CD14-positive monocyte (primary cell): ENCODE measurements around the gene AHI1. TPM values are rescaled to one million over a fixed set of nuclear protein-coding genes. Genes with fewer than 3 reads are reported as not detected.

Experiments used
- DNase-seq, 3 donors: peaks; one replicate each; pipeline ENCODE4 v3.0.0-alpha.2; 2011 to 2022
- H2AFZ ChIP-seq: 2 replicates; pipeline ENCODE4 v1.6.0; 2012; ENCODE audit warnings: mild to moderate bottlenecking, low read depth, low read length, inconsistent platforms; ENCODE audit not compliant: insufficient read depth, poor library complexity, severe bottlenecking
- H3K27ac ChIP-seq, 2 donors: 1 replicate in 1 of 2; 2 replicates in 1 of 2; pipeline ENCODE4 v1.5.1; 2012 to 2013; ENCODE audit warnings: low read length in 2 of 2, control low read depth in 1 of 2, inconsistent platforms in 1 of 2, low read depth in 1 of 2, mild to moderate bottlenecking in 1 of 2
- H3K27me3 ChIP-seq, 2 donors: one replicate each; pipeline versions ENCODE4 v1.6.0 to v1.6.1; 2011 to 2013; ENCODE audit warnings: low read length in 2 of 2; ENCODE audit not compliant: control insufficient read depth in 2 of 2, insufficient read depth in 2 of 2
- H3K36me3 ChIP-seq, 2 donors: replicated peaks in 1 of 2; 1 replicate in 1 of 2; 2 replicates in 1 of 2; pipeline versions ENCODE4 v1.5.1 to v1.6.1; 2012 to 2013; ENCODE audit warnings: low read length in 2 of 2, control low read depth in 1 of 2, inconsistent platforms in 1 of 2, mild to moderate bottlenecking in 1 of 2; ENCODE audit not compliant: insufficient read depth in 2 of 2, control insufficient read depth in 1 of 2
- H3K4me1 ChIP-seq, 2 donors: 1 replicate in 1 of 2; 2 replicates in 1 of 2; pipeline versions ENCODE4 v1.5.1 to v1.6.1; 2012 to 2013; ENCODE audit warnings: low read length in 2 of 2, control low read depth in 1 of 2, inconsistent platforms in 1 of 2, mild to moderate bottlenecking in 1 of 2, moderate library complexity in 1 of 2; ENCODE audit not compliant: insufficient read depth in 2 of 2, control insufficient read depth in 1 of 2
- H3K4me2 ChIP-seq: replicated peaks from 2 replicates; pipeline ENCODE3; 2012; ENCODE audit warnings: low read length, moderate library complexity, mild to moderate bottlenecking; ENCODE audit not compliant: poor library complexity, severe bottlenecking; ENCODE audit errors: extremely low read depth
- H3K4me3 ChIP-seq, 3 experiments: fragments of 200-600 bp in 1 of 3; sonication (generic) in 1 of 3; replicated peaks in 1 of 3; 1 replicate in 2 of 3; 2 replicates in 1 of 3; pipeline ENCODE4 v1.5.1; 2011 to 2013; ENCODE audit warnings: low read length in 3 of 3, mild to moderate bottlenecking in 3 of 3, control low read depth in 2 of 3, low read depth in 2 of 3, inconsistent platforms in 1 of 3, moderate library complexity in 1 of 3
- H3K79me2 ChIP-seq: 2 replicates; pipeline ENCODE4 v1.6.0; 2012; ENCODE audit warnings: mild to moderate bottlenecking, control low read depth, inconsistent platforms, low read length, moderate library complexity; ENCODE audit not compliant: insufficient read depth
- H3K9ac ChIP-seq: 2 replicates; pipeline ENCODE4 v1.6.0; 2017; ENCODE audit warnings: low read length, mild to moderate bottlenecking; ENCODE audit not compliant: insufficient read depth, poor library complexity, severe bottlenecking
- H3K9me3 ChIP-seq, 2 donors: replicated peaks in 1 of 2; 1 replicate in 1 of 2; 2 replicates in 1 of 2; pipeline versions ENCODE4 v1.5.1 to v1.6.1; 2012 to 2013; ENCODE audit warnings: low read length in 2 of 2, control low read depth in 1 of 2; ENCODE audit not compliant: control insufficient read depth in 1 of 2, insufficient read depth in 1 of 2
- H4K20me1 ChIP-seq: 2 replicates; pipeline ENCODE4 v1.6.0; 2012; ENCODE audit warnings: mild to moderate bottlenecking, low read length, control low read depth, moderate library complexity; ENCODE audit not compliant: insufficient read depth
- H3K27ac Mint-ChIP-seq, 7 donors: one replicate each; pipeline ENCODE4 v1.8.0; 2020; ENCODE audit warnings: mild to moderate bottlenecking in 7 of 7, mixed read lengths in 7 of 7, moderate library complexity in 6 of 7, inconsistent platforms in 2 of 7
- H3K27me3 Mint-ChIP-seq, 3 donors: one replicate each; pipeline ENCODE4 v1.8.0; 2021 to 2022; ENCODE audit warnings: low read depth in 3 of 3, mild to moderate bottlenecking in 3 of 3, mixed read lengths in 3 of 3, moderate library complexity in 3 of 3, inconsistent platforms in 1 of 3
- H3K36me3 Mint-ChIP-seq, 2 donors: one replicate each; pipeline ENCODE4 v1.8.0; 2020; ENCODE audit warnings: mixed read lengths in 2 of 2, inconsistent platforms in 1 of 2, mild to moderate bottlenecking in 1 of 2
- H3K4me1 Mint-ChIP-seq: one replicate; pipeline ENCODE4 v1.8.0; 2020; ENCODE audit warnings: mild to moderate bottlenecking, mixed read lengths
- H3K4me3 Mint-ChIP-seq, 2 donors: one replicate each; pipeline ENCODE4 v1.8.0; 2020; ENCODE audit warnings: mild to moderate bottlenecking in 2 of 2, mixed read lengths in 2 of 2, moderate library complexity in 1 of 2
- H3K9me3 Mint-ChIP-seq, 7 donors: one replicate each; pipeline ENCODE4 v1.8.0; 2020 to 2022; ENCODE audit warnings: mixed read lengths in 7 of 7, mild to moderate bottlenecking in 6 of 7, moderate library complexity in 6 of 7, inconsistent platforms in 2 of 7
- whole genome bisulfite sequencing: methylation state at CpG from one replicate; pipeline ENCODE4 v1.1.5; 2013; ENCODE audit warnings: missing lambda C conversion rate; ENCODE audit not compliant: insufficient coverage; 5-methylcytosine and 5-hydroxymethylcytosine counted together
- intact Hi-C, 2 donors: fragments of 100-400 bp; cut with micrococcal nuclease; formaldehyde crosslinking; loops; one replicate each; pipeline versions ENCODE4 v1.15.0 to v1.15.1; 2023
- polyA plus RNA-seq, 3 donors: library from polyadenylated mRNA; depleted of rRNA in 1 of 3; unstranded in 2 of 3; stranded (reverse) in 1 of 3; fragments of 300-500 nt in 2 of 3; fragments of >200 nt in 1 of 3; fragmentation: Illumina TruSeq in 2 of 3; gene quantifications; 1 replicate in 2 of 3; 2 replicates in 1 of 3; pipeline ENCODE4 v1.2.3, GENCODE V29; 2012 to 2021
- TF ChIP-seq, protein P1 (sequence below): fragments of 200-600 bp; IDR thresholded peaks from one replicate; pipeline ENCODE4 v1.8.0; 2022; ENCODE audit warnings: antibody characterized with exemption, mild to moderate bottlenecking

Gene AHI1
- polyA plus RNA-seq, 3 donors: 0.91 to 2.8 (median 1.4) TPM

DNA sequence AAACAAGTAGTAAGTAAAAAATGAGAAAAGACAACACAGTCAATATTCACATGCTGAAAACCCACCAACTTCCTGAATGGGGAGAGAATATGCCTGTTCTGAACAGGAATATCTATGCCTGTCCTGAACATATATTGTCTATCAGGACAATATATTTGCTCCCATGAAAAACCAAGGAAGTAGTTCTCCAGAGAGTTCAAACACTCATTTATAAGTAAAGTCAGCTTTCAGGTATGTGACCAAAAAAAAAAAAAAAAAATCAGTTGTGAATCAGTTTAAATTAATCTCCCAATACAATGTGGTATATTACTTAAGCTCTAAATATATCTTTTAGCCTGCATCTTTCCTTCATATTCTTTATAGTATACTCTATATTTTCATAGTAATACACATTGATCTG is 197.0 kb downstream of the AHI1 start:
- Mint-ChIP-seq H3K27me3 (peaks cover 0 to 3% (median under 1%) of the 10 kb centered on the region in 3 donors), H3K4me3 (no peak overlapping the region), H3K4me1 (peaks cover 19% of the 10 kb centered on the region), H3K36me3 (no peaks in the 10 kb centered on the region), H3K27ac (no peak overlapping the region), H3K9me3 (peaks cover 0 to 4% (median 0%) of the 10 kb centered on the region in 7 donors)
- Histone ChIP-seq H3K9ac (no peak overlapping the region), H3K4me1 (peaks cover 7 to 8% of the 10 kb centered on the region in 2 donors), H3K27ac (no peak overlapping the region), H3K9me3 (no peaks in the 10 kb centered on the region), H4K20me1 (no peaks in the 10 kb centered on the region), H3K27me3 (no peaks in the 10 kb centered on the region), H3K79me2 (no peaks in the 10 kb centered on the region), H3K4me3 (no peak overlapping the region), H2AFZ (no peak overlapping the region), H3K4me2 (no peak overlapping the region), H3K36me3 (no peaks in the 10 kb centered on the region)
- TF ChIP-seq, protein P1, sequence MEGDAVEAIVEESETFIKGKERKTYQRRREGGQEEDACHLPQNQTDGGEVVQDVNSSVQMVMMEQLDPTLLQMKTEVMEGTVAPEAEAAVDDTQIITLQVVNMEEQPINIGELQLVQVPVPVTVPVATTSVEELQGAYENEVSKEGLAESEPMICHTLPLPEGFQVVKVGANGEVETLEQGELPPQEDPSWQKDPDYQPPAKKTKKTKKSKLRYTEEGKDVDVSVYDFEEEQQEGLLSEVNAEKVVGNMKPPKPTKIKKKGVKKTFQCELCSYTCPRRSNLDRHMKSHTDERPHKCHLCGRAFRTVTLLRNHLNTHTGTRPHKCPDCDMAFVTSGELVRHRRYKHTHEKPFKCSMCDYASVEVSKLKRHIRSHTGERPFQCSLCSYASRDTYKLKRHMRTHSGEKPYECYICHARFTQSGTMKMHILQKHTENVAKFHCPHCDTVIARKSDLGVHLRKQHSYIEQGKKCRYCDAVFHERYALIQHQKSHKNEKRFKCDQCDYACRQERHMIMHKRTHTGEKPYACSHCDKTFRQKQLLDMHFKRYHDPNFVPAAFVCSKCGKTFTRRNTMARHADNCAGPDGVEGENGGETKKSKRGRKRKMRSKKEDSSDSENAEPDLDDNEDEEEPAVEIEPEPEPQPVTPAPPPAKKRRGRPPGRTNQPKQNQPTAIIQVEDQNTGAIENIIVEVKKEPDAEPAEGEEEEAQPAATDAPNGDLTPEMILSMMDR: no peak
- DNase-seq: no peak
- intact Hi-C loops: no loop called here

DNA sequence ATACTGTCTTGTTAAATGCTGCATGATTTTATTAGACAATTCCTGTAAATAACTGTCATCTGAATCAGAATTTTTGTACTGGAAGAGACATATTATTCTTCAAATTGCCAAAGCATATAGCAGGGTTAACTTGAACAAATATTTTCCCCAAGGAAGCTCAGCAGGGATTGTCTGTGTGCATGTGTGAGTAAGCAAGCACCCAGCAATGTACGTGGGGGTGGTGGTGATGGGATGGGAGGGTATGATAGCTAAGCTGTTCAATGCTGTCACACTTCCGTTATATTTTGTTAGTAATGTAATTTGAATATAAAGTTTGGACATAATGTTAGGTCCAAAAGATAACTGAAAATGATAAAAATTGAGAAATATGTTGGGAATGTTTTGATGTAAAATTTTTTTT is 198.3 kb downstream of the AHI1 start:
- Histone ChIP-seq H3K4me2 (no peak overlapping the region), H4K20me1 (no peaks in the 10 kb centered on the region), H3K4me3 (no peak overlapping the region), H2AFZ (no peak overlapping the region), H3K9me3 (no peaks in the 10 kb centered on the region), H3K4me1 (no peaks in the 10 kb centered on the region), H3K27me3 (no peaks in the 10 kb centered on the region), H3K27ac (no peak overlapping the region), H3K36me3 (no peaks in the 10 kb centered on the region), H3K79me2 (no peaks in the 10 kb centered on the region), H3K9ac (no peak overlapping the region)
- H3K27ac Mint-ChIP-seq: no peak overlapping the region
- TF ChIP-seq, protein P1: no peak
- intact Hi-C loops: loop anchor here in 1 of 2 donors (10.0 kb wide), 1 partner anchor 74 kb away; no protein-coding TSS in a partner anchor
- no peak for DNase-seq
- H3K4me1 Mint-ChIP-seq: peaks cover 9% of the 10 kb centered on the region
- H3K4me3 Mint-ChIP-seq: no peak overlapping the region
- peaks cover 0 to 9% (median 4%) of the 10 kb centered on the region in 7 donors for H3K9me3 Mint-ChIP-seq
- H3K27me3 Mint-ChIP-seq: peaks cover 0 to 3% (median 0%) of the 10 kb centered on the region in 3 donors
- WGBS: 95% methylated on average over 2 of the region's 2 CpGs
- H3K36me3 Mint-ChIP-seq: peaks cover 2 to 3% of the 10 kb centered on the region in 2 donors
